ENCODE results near the gene ZNF641. TPM values are rescaled to one million over a fixed set of nuclear protein-coding genes. Genes with fewer than 3 reads are reported as not detected.

The ZNF641 gene
- polyA plus RNA-seq: 10 to 100 TPM in 1 of 4 donors, 1 to 10 TPM in 3; 4.0 to 17.8 (median 4.6) TPM
- long read RNA-seq, donor 1, partial matches to known transcripts: 0 of 3 reads
- long read RNA-seq, donor 1, other reads (novel, unspliced or antisense): 0 of 3 reads
- long read RNA-seq, donor 2, partial matches to known transcripts: 0 of 4 reads
- long read RNA-seq, donor 2, other reads (novel, unspliced or antisense): 0 of 4 reads
- long read RNA-seq, donor 3, full-length matches to known transcripts: 2 of 2 reads
- long read RNA-seq, donor 3, partial matches to known transcripts: 0 of 2 reads
- long read RNA-seq, donor 3, other reads (novel, unspliced or antisense): 0 of 2 reads
- long read RNA-seq, donor 4, partial matches to known transcripts: 0 of 1 reads
- long read RNA-seq, donor 4, other reads (novel, unspliced or antisense): 0 of 1 reads
- long read RNA-seq, donor 5: 0 reads
- long read RNA-seq, donor 6, partial matches to known transcripts: 0 of 5 reads
- long read RNA-seq, donor 6, other reads (novel, unspliced or antisense): 0 of 5 reads
- long read RNA-seq, donor 7: 0 reads
- long read RNA-seq, donor 8: 0 reads
- long read RNA-seq, donor 9, partial matches to known transcripts: 0 of 1 reads
- long read RNA-seq, donor 9, other reads (novel, unspliced or antisense): 0 of 1 reads
- long read RNA-seq, donor 10, transcript ZNF641-208 (2 exons, 442 nt): major isoform, 5 of 8 reads
- long read RNA-seq, donor 10, partial matches to known transcripts: 0 of 8 reads
- long read RNA-seq, donor 10, other reads (novel, unspliced or antisense): 0 of 8 reads

GRCh38 chr12:48350249-48351021 is at the start of gene ZNF641:
TSS of gene ZNF641 (minus strand) at chr12:48350919. CDS start at chr12:48348090, 2,829 bp downstream.
- H3K27ac ChIP-seq (ENCODE audit: low read depth in 1 of 3, low read length in 2 of 3): peak within 1 kb of the TSS; percentile 91 to 93 (median 92)
- H3K4me1 ChIP-seq (ENCODE audit: control insufficient read depth in 3 of 3, insufficient read depth in 2 of 3, low read depth in 1 of 3, low read length in 2 of 3): peaks cover 0 to 17% (median 0%) of the 10 kb centered on the region in 3 donors
- H3K4me3 ChIP-seq (ENCODE audit: low read depth in 1 of 3, low read length in 3 of 3): peak within 1 kb of the TSS; percentile 55 to 89 (median 69)
- WGBS, 3 donors: 0 to 1% (median 0%) methylated on average over 15 to 61 of the region's 61 CpGs
- DNase-seq (peak; percentile 86 to 94), FAIRE-seq (no peak)
- peaks cover 5 to 20% (median 7%) of the 10 kb centered on the region in 3 donors for H3K36me3 ChIP-seq (ENCODE audit: control insufficient read depth in 3 of 3, insufficient read depth in 2 of 3, low read depth in 1 of 3, low read length in 3 of 3)
- no peaks in the 10 kb centered on the region for H3K9me3 ChIP-seq (ENCODE audit: control insufficient read depth in 2 of 2, insufficient read depth in 1 of 2, low read depth in 1 of 2, low read length in 1 of 2)
- H3K27me3 ChIP-seq (ENCODE audit: control insufficient read depth in 3 of 3, insufficient read depth in 3 of 3, low read length in 3 of 3): no peaks in the 10 kb centered on the region

- FAIRE-seq: no peak
- Histone ChIP-seq H3K4me1 (ENCODE audit: control insufficient read depth in 3 of 3, insufficient read depth in 2 of 3, low read depth in 1 of 3, low read length in 2 of 3) (no peaks in the 10 kb centered on the region), H3K27ac (ENCODE audit: low read depth in 1 of 3, low read length in 2 of 3) (no peak overlapping the region), H3K4me3 (ENCODE audit: low read depth in 1 of 3, low read length in 3 of 3) (no peak overlapping the region), H3K27me3 (ENCODE audit: control insufficient read depth in 3 of 3, insufficient read depth in 3 of 3, low read length in 3 of 3) (no peaks in the 10 kb centered on the region), H3K9me3 (ENCODE audit: control insufficient read depth in 2 of 2, insufficient read depth in 1 of 2, low read depth in 1 of 2, low read length in 1 of 2) (no peaks in the 10 kb centered on the region), H3K36me3 (ENCODE audit: control insufficient read depth in 3 of 3, insufficient read depth in 2 of 3, low read depth in 1 of 3, low read length in 3 of 3) (no peaks in the 10 kb centered on the region)
- no peak for DNase-seq
- 47 to 54% (median 53%) methylated on average over 2 of the region's 2 CpGs for WGBS, 3 donors
Measured at GRCh38 chr12:48390026-48390425, 39.3 kb upstream of the ZNF641 start.

DNA sequence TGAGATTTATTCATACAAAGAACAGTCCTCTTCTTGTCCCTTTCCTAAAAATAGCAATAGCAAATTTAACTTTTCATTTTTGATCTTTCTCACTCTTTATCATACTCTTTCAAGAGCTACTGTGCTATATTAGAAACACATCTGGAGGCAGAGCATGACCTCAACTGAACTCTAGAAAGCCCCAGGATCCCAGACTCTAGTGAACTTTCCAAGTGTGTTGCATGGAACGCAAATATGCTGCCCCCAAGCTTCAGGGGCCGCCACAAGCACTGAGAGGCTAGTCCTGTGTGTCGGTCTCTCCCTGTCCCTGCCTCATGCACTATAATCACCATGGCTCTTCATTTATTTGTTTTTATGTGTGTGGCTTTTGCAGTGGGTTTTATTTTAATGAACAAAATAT is 38.7 kb upstream of the ZNF641 start:
- no peak for DNase-seq
- WGBS, 3 donors: 57 to 77% (median 77%) methylated on average over 3 of the region's 3 CpGs
- no peaks in the 10 kb centered on the region for H3K9me3 ChIP-seq (ENCODE audit: control insufficient read depth in 2 of 2, insufficient read depth in 1 of 2, low read depth in 1 of 2, low read length in 1 of 2)
- H3K4me1 ChIP-seq (ENCODE audit: control insufficient read depth in 3 of 3, insufficient read depth in 2 of 3, low read depth in 1 of 3, low read length in 2 of 3): no peaks in the 10 kb centered on the region
- no peaks in the 10 kb centered on the region for H3K36me3 ChIP-seq (ENCODE audit: control insufficient read depth in 3 of 3, insufficient read depth in 2 of 3, low read depth in 1 of 3, low read length in 3 of 3)
- no peak for FAIRE-seq
- H3K27me3 ChIP-seq (ENCODE audit: control insufficient read depth in 3 of 3, insufficient read depth in 3 of 3, low read length in 3 of 3): no peaks in the 10 kb centered on the region
- H3K4me3 ChIP-seq (ENCODE audit: low read depth in 1 of 3, low read length in 3 of 3): no peak overlapping the region
- H3K27ac ChIP-seq (ENCODE audit: low read depth in 1 of 3, low read length in 2 of 3): no peak overlapping the region

DNA sequence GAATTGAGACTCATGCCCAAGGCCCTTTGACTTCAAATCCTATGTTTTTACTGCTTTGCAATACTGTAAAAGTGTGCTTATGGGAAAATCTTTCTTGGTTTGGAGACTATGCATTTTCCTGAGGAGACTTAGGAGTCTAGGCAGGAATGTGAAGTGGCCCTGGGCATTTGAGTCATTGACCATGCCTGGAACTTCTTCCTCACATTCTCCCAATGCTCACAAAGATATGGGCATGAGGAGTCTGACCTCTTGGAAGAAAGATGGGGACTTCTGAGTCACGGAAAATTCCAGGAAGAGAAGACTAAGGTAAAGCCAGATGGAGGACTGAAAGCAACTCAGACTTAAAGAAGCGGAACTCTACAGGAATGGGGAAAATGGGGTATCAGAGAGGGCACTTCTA is 38.2 kb upstream of the ZNF641 start:
- H3K9me3 ChIP-seq (ENCODE audit: control insufficient read depth in 2 of 2, insufficient read depth in 1 of 2, low read depth in 1 of 2, low read length in 1 of 2): no peaks in the 10 kb centered on the region
- no peaks in the 10 kb centered on the region for H3K36me3 ChIP-seq (ENCODE audit: control insufficient read depth in 3 of 3, insufficient read depth in 2 of 3, low read depth in 1 of 3, low read length in 3 of 3)
- no peak for FAIRE-seq
- 83 to 85% (median 84%) methylated on average over 2 of the region's 2 CpGs for WGBS, 3 donors
- H3K27ac ChIP-seq (ENCODE audit: low read depth in 1 of 3, low read length in 2 of 3): no peak overlapping the region
- no peaks in the 10 kb centered on the region for H3K4me1 ChIP-seq (ENCODE audit: control insufficient read depth in 3 of 3, insufficient read depth in 2 of 3, low read depth in 1 of 3, low read length in 2 of 3)
- H3K27me3 ChIP-seq (ENCODE audit: control insufficient read depth in 3 of 3, insufficient read depth in 3 of 3, low read length in 3 of 3): no peaks in the 10 kb centered on the region
- H3K4me3 ChIP-seq (ENCODE audit: low read depth in 1 of 3, low read length in 3 of 3): no peak overlapping the region
- DNase-seq: no peak

DNA sequence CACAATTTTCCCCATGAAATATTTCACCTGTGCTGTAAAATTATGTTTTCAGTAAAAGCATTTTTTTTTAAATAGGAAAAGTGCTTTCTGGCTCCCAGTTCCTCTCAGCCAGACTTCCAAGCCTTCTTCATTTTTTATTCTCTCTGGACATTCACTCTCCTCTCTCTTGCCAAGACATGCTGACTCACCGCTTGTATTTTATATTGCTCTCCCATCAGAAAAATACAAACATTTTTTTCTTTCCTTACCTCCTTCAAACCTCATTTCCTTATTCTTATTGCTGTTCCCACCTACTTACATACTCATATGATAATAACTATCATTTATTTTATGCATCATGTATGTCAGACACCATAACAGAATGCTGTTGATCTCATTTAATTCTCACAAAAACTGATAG is 37.7 kb upstream of the ZNF641 start:
- H3K36me3 ChIP-seq (ENCODE audit: control insufficient read depth in 3 of 3, insufficient read depth in 2 of 3, low read depth in 1 of 3, low read length in 3 of 3): no peaks in the 10 kb centered on the region
- WGBS, 3 donors: 77 to 88% (median 88%) methylated on average over 1 of the region's 1 CpG
- H3K4me3 ChIP-seq (ENCODE audit: low read depth in 1 of 3, low read length in 3 of 3): no peak overlapping the region
- H3K9me3 ChIP-seq (ENCODE audit: control insufficient read depth in 2 of 2, insufficient read depth in 1 of 2, low read depth in 1 of 2, low read length in 1 of 2): no peaks in the 10 kb centered on the region
- H3K27me3 ChIP-seq (ENCODE audit: control insufficient read depth in 3 of 3, insufficient read depth in 3 of 3, low read length in 3 of 3): no peaks in the 10 kb centered on the region
- no peak for FAIRE-seq
- H3K4me1 ChIP-seq (ENCODE audit: control insufficient read depth in 3 of 3, insufficient read depth in 2 of 3, low read depth in 1 of 3, low read length in 2 of 3): no peaks in the 10 kb centered on the region
- no peak for DNase-seq
- H3K27ac ChIP-seq (ENCODE audit: low read depth in 1 of 3, low read length in 2 of 3): no peak overlapping the region

- no peaks in the 10 kb centered on the region for H3K27me3 ChIP-seq (ENCODE audit: control insufficient read depth in 3 of 3, insufficient read depth in 3 of 3, low read length in 3 of 3)
- FAIRE-seq: no peak
- H3K27ac ChIP-seq (ENCODE audit: low read depth in 1 of 3, low read length in 2 of 3): no peak overlapping the region
- 87 to 96% (median 92%) methylated on average over 1 of the region's 1 CpG for WGBS, 3 donors
- no peaks in the 10 kb centered on the region for H3K9me3 ChIP-seq (ENCODE audit: control insufficient read depth in 2 of 2, insufficient read depth in 1 of 2, low read depth in 1 of 2, low read length in 1 of 2)
- DNase-seq: no peak
- no peaks in the 10 kb centered on the region for H3K36me3 ChIP-seq (ENCODE audit: control insufficient read depth in 3 of 3, insufficient read depth in 2 of 3, low read depth in 1 of 3, low read length in 3 of 3)
- H3K4me3 ChIP-seq (ENCODE audit: low read depth in 1 of 3, low read length in 3 of 3): no peak overlapping the region
- no peaks in the 10 kb centered on the region for H3K4me1 ChIP-seq (ENCODE audit: control insufficient read depth in 3 of 3, insufficient read depth in 2 of 3, low read depth in 1 of 3, low read length in 2 of 3)
Measured at GRCh38 chr12:48380596-48380995, 29.9 kb upstream of the ZNF641 start.

- H3K4me1 ChIP-seq (ENCODE audit: control insufficient read depth in 3 of 3, insufficient read depth in 2 of 3, low read depth in 1 of 3, low read length in 2 of 3): no peaks in the 10 kb centered on the region
- 40 to 63% (median 43%) methylated on average over 4 of the region's 4 CpGs for WGBS, 3 donors
- DNase-seq (no peak), FAIRE-seq (no peak)
- H3K27ac ChIP-seq (ENCODE audit: low read depth in 1 of 3, low read length in 2 of 3): no peak overlapping the region
- no peaks in the 10 kb centered on the region for H3K36me3 ChIP-seq (ENCODE audit: control insufficient read depth in 3 of 3, insufficient read depth in 2 of 3, low read depth in 1 of 3, low read length in 3 of 3)
- H3K27me3 ChIP-seq (ENCODE audit: control insufficient read depth in 3 of 3, insufficient read depth in 3 of 3, low read length in 3 of 3): no peaks in the 10 kb centered on the region
- no peak overlapping the region for H3K4me3 ChIP-seq (ENCODE audit: low read depth in 1 of 3, low read length in 3 of 3)
- H3K9me3 ChIP-seq (ENCODE audit: control insufficient read depth in 2 of 2, insufficient read depth in 1 of 2, low read depth in 1 of 2, low read length in 1 of 2): no peaks in the 10 kb centered on the region
Measured at GRCh38 chr12:48379794-48380193, 29.1 kb upstream of the ZNF641 start.

DNA sequence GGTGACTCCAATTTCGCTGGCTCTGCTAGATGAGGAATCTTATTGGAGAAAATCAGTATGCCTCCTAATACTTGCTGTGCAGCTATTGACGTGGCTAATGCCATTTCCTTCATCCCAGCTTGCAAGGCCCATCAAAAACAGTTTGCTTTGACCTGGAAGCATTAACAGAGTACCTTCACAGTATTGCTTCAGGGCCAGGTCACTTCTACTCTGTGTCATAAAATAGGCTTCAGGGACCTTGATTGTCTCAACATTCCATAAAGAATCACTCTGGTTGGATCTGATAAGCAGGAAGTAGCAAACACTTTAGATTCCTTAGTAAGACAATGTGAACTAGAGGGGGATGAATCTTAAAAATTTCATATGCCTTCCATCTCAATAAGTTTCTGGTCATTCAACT is 26.9 kb upstream of the ZNF641 start:
- Histone ChIP-seq H3K36me3 (ENCODE audit: control insufficient read depth in 3 of 3, insufficient read depth in 2 of 3, low read depth in 1 of 3, low read length in 3 of 3) (no peaks in the 10 kb centered on the region), H3K9me3 (ENCODE audit: control insufficient read depth in 2 of 2, insufficient read depth in 1 of 2, low read depth in 1 of 2, low read length in 1 of 2) (no peaks in the 10 kb centered on the region), H3K4me1 (ENCODE audit: control insufficient read depth in 3 of 3, insufficient read depth in 2 of 3, low read depth in 1 of 3, low read length in 2 of 3) (no peaks in the 10 kb centered on the region)

More for the DNA sequence above, 26.9 kb upstream of the ZNF641 start:
- 38 to 74% (median 54%) methylated on average over 2 of the region's 2 CpGs for WGBS, 3 donors
- Histone ChIP-seq H3K4me3 (ENCODE audit: low read depth in 1 of 3, low read length in 3 of 3) (no peak overlapping the region), H3K27me3 (ENCODE audit: control insufficient read depth in 3 of 3, insufficient read depth in 3 of 3, low read length in 3 of 3) (no peaks in the 10 kb centered on the region), H3K27ac (ENCODE audit: low read depth in 1 of 3, low read length in 2 of 3) (no peak overlapping the region)
- FAIRE-seq: no peak
- DNase-seq: no peak
